ENCODE data around the gene CBFA2T2. TPM values are rescaled to one million over a fixed set of nuclear protein-coding genes. Genes with fewer than 3 reads are reported as not detected.
"Not testable (repeated sequence)": the region's sequence is repeated elsewhere in the genome, so short reads cannot be mapped to it uniquely, and the experiment has no call there.

The CBFA2T2 gene
- total RNA-seq, 2 donors from 2014 or later, result 9.8 to 10.4 TPM

DNA sequence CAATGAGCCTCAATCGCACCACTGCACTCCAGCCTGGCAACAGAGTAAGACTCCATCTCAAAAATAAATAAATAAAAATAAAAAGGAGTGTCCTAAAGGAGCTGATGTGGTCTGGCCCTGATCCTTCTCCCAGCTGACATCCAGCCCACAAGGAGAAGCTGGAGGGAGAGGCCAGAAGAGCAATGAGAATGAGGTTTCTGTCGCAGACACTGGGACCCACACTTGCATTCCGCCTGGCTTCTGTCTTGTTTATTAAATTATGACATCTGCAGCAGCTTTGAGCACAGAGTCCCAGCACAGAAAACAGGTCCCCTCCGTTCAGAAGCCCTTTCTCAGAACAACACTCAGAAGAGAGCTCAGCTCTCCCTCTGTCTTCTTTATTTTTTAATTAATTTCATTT, 206.6 kb downstream of the CBFA2T2 start:
- H3K4me1 ChIP-seq, result peaks cover 0 to 8% of the 10 kb centered on the region in 2 donors
- TF ChIP-seq, protein P1, sequence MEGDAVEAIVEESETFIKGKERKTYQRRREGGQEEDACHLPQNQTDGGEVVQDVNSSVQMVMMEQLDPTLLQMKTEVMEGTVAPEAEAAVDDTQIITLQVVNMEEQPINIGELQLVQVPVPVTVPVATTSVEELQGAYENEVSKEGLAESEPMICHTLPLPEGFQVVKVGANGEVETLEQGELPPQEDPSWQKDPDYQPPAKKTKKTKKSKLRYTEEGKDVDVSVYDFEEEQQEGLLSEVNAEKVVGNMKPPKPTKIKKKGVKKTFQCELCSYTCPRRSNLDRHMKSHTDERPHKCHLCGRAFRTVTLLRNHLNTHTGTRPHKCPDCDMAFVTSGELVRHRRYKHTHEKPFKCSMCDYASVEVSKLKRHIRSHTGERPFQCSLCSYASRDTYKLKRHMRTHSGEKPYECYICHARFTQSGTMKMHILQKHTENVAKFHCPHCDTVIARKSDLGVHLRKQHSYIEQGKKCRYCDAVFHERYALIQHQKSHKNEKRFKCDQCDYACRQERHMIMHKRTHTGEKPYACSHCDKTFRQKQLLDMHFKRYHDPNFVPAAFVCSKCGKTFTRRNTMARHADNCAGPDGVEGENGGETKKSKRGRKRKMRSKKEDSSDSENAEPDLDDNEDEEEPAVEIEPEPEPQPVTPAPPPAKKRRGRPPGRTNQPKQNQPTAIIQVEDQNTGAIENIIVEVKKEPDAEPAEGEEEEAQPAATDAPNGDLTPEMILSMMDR (IDR thresholded peaks at IDR 0.05), result no peak
- no peak for DNase-seq (ENCODE audit: low spot score)
- H3K9me3 ChIP-seq, result no peaks in the 10 kb centered on the region
- no peak overlapping the region for H3K4me3 ChIP-seq
- no peak overlapping the region for H3K27ac ChIP-seq
- no peaks in the 10 kb centered on the region for H3K27me3 ChIP-seq
- H3K36me3 ChIP-seq, result no peaks in the 10 kb centered on the region

DNA sequence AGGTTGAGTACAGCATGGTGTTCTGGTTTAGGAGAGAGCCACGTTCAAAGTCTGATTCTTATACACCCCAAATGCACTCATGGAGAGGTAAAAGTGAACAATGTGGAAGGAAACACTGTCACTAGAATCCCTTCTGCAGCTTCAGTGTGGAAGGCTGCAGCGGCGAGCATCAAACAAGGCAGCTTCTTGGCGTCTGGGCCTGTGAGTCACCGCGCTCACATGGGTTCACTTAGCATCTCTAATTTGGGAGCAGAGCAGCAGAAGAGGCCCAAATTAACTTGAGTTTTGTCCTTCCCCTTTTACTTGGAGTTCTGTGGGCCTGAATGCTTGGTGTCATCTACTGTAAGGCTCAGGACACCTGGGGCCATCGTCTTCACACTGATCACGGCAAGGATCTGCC, 207.2 kb downstream of the CBFA2T2 start:
- H3K4me3 ChIP-seq, result no peak overlapping the region
- no peak for DNase-seq (ENCODE audit: low spot score)
- H3K27ac ChIP-seq, result no peak overlapping the region

DNA sequence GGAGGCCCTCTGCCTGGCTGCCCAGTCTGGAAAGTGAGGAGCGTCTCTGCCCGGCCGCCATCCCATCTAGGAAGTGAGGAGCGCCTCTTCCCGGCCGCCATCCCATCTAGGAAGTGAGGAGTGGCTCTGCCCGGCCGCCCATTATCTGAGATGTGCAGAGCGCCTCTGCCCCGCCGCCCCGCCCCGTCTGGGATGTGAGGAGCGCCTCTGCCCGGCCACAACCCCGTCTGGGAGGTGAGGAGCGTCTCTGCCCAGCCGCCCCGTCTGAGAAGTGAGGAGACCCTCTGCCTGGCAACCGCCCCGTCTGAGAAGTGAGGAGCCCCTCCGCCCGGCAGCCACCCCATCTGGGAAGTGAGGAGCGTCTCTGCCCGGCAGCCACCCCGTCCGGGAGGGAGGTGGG, 209.1 kb downstream of the CBFA2T2 start:
- not testable (repeated sequence) for H3K36me3 ChIP-seq; H3K4me1 ChIP-seq; H3K4me3 ChIP-seq; H3K9me3 ChIP-seq; H3K27ac ChIP-seq; H3K27me3 ChIP-seq; DNase-seq (ENCODE audit: low spot score)

More for the DNA sequence above, 207.2 kb downstream of the CBFA2T2 start:
- TF ChIP-seq, protein P1 (IDR thresholded peaks at IDR 0.05), result no peak
- Histone ChIP-seq H3K36me3 (no peaks in the 10 kb centered on the region), H3K4me1 (peaks cover 0 to 8% of the 10 kb centered on the region in 2 donors), H3K9me3 (no peaks in the 10 kb centered on the region), H3K27me3 (no peaks in the 10 kb centered on the region)

Other genes with a start within 250 kb of the CBFA2T2 start
- not detected for gene BPIFB1, start 206.9 kb upstream of the CBFA2T2 start, total RNA-seq
- 10 to 100 TPM; 13.9 to 22.8 TPM for gene CDK5RAP1, start 88.6 kb upstream of the CBFA2T2 start, total RNA-seq
- gene SNTA1, start 46.3 kb upstream of the CBFA2T2 start, total RNA-seq, result 100 to 1,000 TPM; 183 to 295 TPM
- gene C20orf144, start 172.2 kb downstream of the CBFA2T2 start, total RNA-seq, result not detected
- under 1 TPM; 0.33 to 0.79 TPM for gene ACTL10, start 176.8 kb downstream of the CBFA2T2 start, total RNA-seq
- gene NECAB3, start 184.3 kb downstream of the CBFA2T2 start, total RNA-seq, result 10 to 100 TPM; 81.7 to 88.4 TPM
- gene E2F1, start 196.3 kb downstream of the CBFA2T2 start, total RNA-seq, result under 1 TPM; 0.31 to 0.33 TPM
- gene PXMP4, start 230.2 kb downstream of the CBFA2T2 start, total RNA-seq, result 1 to 10 TPM; 4.5 to 9.8 TPM
- gene ZNF341, start 241.9 kb downstream of the CBFA2T2 start, total RNA-seq, result 1 to 10 TPM; 1.0 to 1.8 TPM

Data from right atrium auricular region (tissue), 2 donors.